ENCODE results near the gene CAPN1. TPM values are rescaled to one million over a fixed set of nuclear protein-coding genes. Genes with fewer than 3 reads are reported as not detected.

CAPN1 gene
- polyA plus RNA-seq, 1 of the 3 experiments (the other 2 are of a cell fraction): 92.2 TPM

- peak overlapping the region; percentile 90 for H2AFZ ChIP-seq (ENCODE audit: low read depth)
- H3K4me2 ChIP-seq: peak overlapping the region; percentile 82
- DNase-seq: peak; percentile 66
- TF ChIP-seq RAD21 (IDR thresholded peaks at IDR 0.05; ENCODE audit: low read length) (no peak), GATA2 (CRISPR knock-in tag; IDR thresholded peaks at IDR 0.05) (peak; percentile 52; the same call in 1 of the 2 replicates)
- CTCF ChIA-PET: interaction anchor here (0.7 to 2.2 kb wide), 9 partner anchors 13 to 127 kb away, joined by 3 to 28 read pairs (median 4); partner anchors contain the start of gene CDC42EP2
- H3F3A ChIP-seq (replicated peaks; ENCODE audit: insufficient read depth): peaks cover 8% of the 10 kb centered on the region
- H3K4me3 ChIP-seq (ENCODE audit: low read depth in 2 of 2, low read length in 1 of 2): peak overlapping the region; percentile 68 to 82
- H3K9me2 ChIP-seq: no peaks in the 10 kb centered on the region
- 39% methylated on average over 23 of the region's 26 CpGs for WGBS (ENCODE audit: low lambda C conversion rate)
- no peaks in the 10 kb centered on the region for H4K20me1 ChIP-seq (ENCODE audit: insufficient read depth)
- peaks cover 42% of the 10 kb centered on the region for H3K79me2 ChIP-seq (ENCODE audit: insufficient read depth)
- H3K27me3 ChIP-seq (ENCODE audit: insufficient read depth): no peaks in the 10 kb centered on the region
- no peaks in the 10 kb centered on the region for H3K9me3 ChIP-seq
- peak overlapping the region; percentile 57 to 84 for H3K27ac ChIP-seq (ENCODE audit: low read depth in 2 of 2, low read length in 1 of 2)
- peak overlapping the region; percentile 75 for H3K9ac ChIP-seq
- peaks cover 0 to 12% of the 10 kb centered on the region in 2 experiments; a peak in 1 of 4 replicates for H3K4me1 ChIP-seq (ENCODE audit: control insufficient read depth in 1 of 2, insufficient read depth in 2 of 2, low read depth in 1 of 2, low read length in 1 of 2)
- H3K36me3 ChIP-seq (replicated peaks in 1 of 2; ENCODE audit: control insufficient read depth in 1 of 2, insufficient read depth in 2 of 2, low read length in 1 of 2): no peaks in the 10 kb centered on the region
- POLR2A ChIA-PET: interaction anchor here (0.8 to 1.4 kb wide), 4 partner anchors 54 to 241 kb away, joined by 3 read pairs; partner anchors contain the start of genes CDC42EP2 and DPF2
Measured at GRCh38 chr11:65260756-65261590, 79.2 kb downstream of the CAPN1 start.

Small RNAs within 50 kb of the gene (small RNA-seq; reads per million reads assigned to genes)
- gene HIGD1AP10 (0 reads per million in 7 experiments), gene PDCL2P2 (0 reads per million in 7 experiments), gene RNU2-23P (0 to 37.4 (median 2.6) reads per million in 7 experiments)

Other genes starting within 250 kb of the CAPN1 start
- not detected in 2 replicates for gene GPHA2, start 246.0 kb upstream of the CAPN1 start, polyA plus RNA-seq (2012; rRNA removed)
- not detected in 2 replicates for gene MAJIN, start 209.8 kb upstream of the CAPN1 start, polyA plus RNA-seq (2012; rRNA removed)
- gene BATF2, start 185.0 kb upstream of the CAPN1 start, polyA plus RNA-seq (2012; rRNA removed): 0.20 and 0.28 TPM in 2 replicates
- gene ARL2, start 167.8 kb upstream of the CAPN1 start, polyA plus RNA-seq (2012; rRNA removed): 252 and 278 TPM in 2 replicates
- 9.0 and 17.2 TPM in 2 replicates for gene SNX15, start 154.5 kb upstream of the CAPN1 start, polyA plus RNA-seq (2012; rRNA removed)
- gene SAC3D1, start 140.7 kb upstream of the CAPN1 start, polyA plus RNA-seq (2012; rRNA removed): 13.1 and 22.5 TPM in 2 replicates
- not detected in 2 replicates for gene NAALADL1, start 123.4 kb upstream of the CAPN1 start, polyA plus RNA-seq (2012; rRNA removed)
- 13.1 and 16.3 TPM in 2 replicates for gene CDCA5, start 97.9 kb upstream of the CAPN1 start, polyA plus RNA-seq (2012; rRNA removed)
- 55.7 and 75.9 TPM in 2 replicates for gene ZFPL1, start 97.7 kb upstream of the CAPN1 start, polyA plus RNA-seq (2012; rRNA removed)
- 59.1 and 59.9 TPM in 2 replicates for gene VPS51, start 85.7 kb upstream of the CAPN1 start, polyA plus RNA-seq (2012; rRNA removed)
- 87.8 and 90.0 TPM in 2 replicates for gene TM7SF2, start 70.1 kb upstream of the CAPN1 start, polyA plus RNA-seq (2012; rRNA removed)
- 5.6 and 5.9 TPM in 2 replicates for gene ZNHIT2, start 64.2 kb upstream of the CAPN1 start, polyA plus RNA-seq (2012; rRNA removed)
- 912 and 1,210 TPM in 2 replicates for gene FAU, start 59.8 kb upstream of the CAPN1 start, polyA plus RNA-seq (2012; rRNA removed)
- 56.7 and 89.7 TPM in 2 replicates for gene MRPL49, start 59.6 kb upstream of the CAPN1 start, polyA plus RNA-seq (2012; rRNA removed)
- 14.9 and 31.9 TPM in 2 replicates for gene SYVN1, start 47.4 kb upstream of the CAPN1 start, polyA plus RNA-seq (2012; rRNA removed)
- not detected in 2 replicates for gene SPDYC, start 11.7 kb upstream of the CAPN1 start, polyA plus RNA-seq (2012; rRNA removed)
- gene POLA2, start 80.0 kb downstream of the CAPN1 start, polyA plus RNA-seq (2012; rRNA removed): 18.4 and 19.4 TPM in 2 replicates
- gene CDC42EP2, start 132.9 kb downstream of the CAPN1 start, polyA plus RNA-seq (2012; rRNA removed): 5.1 and 8.1 TPM in 2 replicates
- gene DPF2, start 151.9 kb downstream of the CAPN1 start, polyA plus RNA-seq (2012; rRNA removed): 29.6 and 44.9 TPM in 2 replicates
- gene TIGD3, start 172.8 kb downstream of the CAPN1 start, polyA plus RNA-seq (2012; rRNA removed): 0.34 and 0.41 TPM in 2 replicates
- gene SLC25A45, start 200.7 kb downstream of the CAPN1 start, polyA plus RNA-seq (2012; rRNA removed): 3.1 and 3.6 TPM in 2 replicates
- gene FRMD8, start 204.7 kb downstream of the CAPN1 start, polyA plus RNA-seq (2012; rRNA removed): 17.4 and 19.0 TPM in 2 replicates
- 435 and 479 TPM in 2 replicates for gene NEAT1, start 240.9 kb downstream of the CAPN1 start, polyA plus RNA-seq (2012; rRNA removed)